ENCODE results near the gene DDR2. TPM values are rescaled to one million over a fixed set of nuclear protein-coding genes. Genes with fewer than 3 reads are reported as not detected.
"Not testable (repeated sequence)": the region's sequence is repeated elsewhere in the genome, so short reads cannot be mapped to it uniquely, and the experiment has no call there.

Gene DDR2
- total RNA-seq, 1 donor from 2014 or later: 54.4 TPM

DNA sequence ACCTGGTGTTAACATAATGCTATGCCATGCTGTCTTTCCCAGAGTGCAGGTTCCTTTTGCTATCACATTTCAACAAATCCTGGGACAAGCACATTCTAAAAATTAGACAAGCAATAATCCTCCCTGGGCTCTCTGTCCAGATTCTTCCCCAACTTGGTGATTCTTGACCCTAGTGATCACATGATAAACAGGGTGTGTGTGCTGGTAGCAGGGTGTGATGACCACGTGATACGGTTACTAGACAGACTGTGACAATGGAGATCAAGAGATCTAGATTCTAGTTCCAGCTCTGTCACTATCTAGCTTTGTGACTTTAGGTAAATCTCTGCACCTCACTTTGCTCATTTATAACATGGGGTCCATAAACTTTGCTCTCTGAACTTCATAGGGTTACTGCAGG is 96.3 kb downstream of the DDR2 start:
- H3K27ac Mint-ChIP-seq: no peak overlapping the region
- TF ChIP-seq CTCF (conservative IDR thresholded peaks at IDR 0.05): no peak
- no peak for DNase-seq (ENCODE audit: extremely low spot score, unreplicated experiment)
- no peaks in the 10 kb centered on the region for H3K27me3 Mint-ChIP-seq
- no peaks in the 10 kb centered on the region for H3K4me1 Mint-ChIP-seq (ENCODE audit: unreplicated experiment)
- peaks cover 2% of the 10 kb centered on the region for H3K36me3 Mint-ChIP-seq
- no peak overlapping the region for H3K4me3 Mint-ChIP-seq
- no peaks in the 10 kb centered on the region for H3K9me3 Mint-ChIP-seq

- not testable (repeated sequence) for H3K36me3 Mint-ChIP-seq; DNase-seq (ENCODE audit: extremely low spot score, unreplicated experiment)
These were observed 97.0 kb downstream of the DDR2 start for GRCh38 chr1:162729195-162729774.

DNA sequence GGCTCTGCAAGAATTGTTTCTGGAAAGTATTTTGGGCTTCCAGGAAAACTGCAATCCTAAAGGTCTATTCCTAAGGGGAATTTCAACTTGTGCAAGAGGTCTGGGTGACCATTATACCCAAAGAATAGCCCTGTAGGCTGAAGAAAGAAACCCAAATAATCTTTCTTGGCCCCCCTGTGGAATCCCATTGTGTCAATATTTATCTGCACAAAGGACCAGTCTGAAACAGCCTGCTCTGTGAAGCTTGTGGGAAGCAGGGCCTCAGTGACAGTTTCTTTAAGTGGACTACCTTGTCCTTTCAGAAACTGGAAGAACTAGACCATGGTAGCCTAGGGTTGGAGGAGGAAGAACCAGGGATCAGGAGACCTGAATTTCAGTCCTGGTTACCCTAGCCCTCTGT is 99.8 kb downstream of the DDR2 start:
- Mint-ChIP-seq H3K4me1 (ENCODE audit: unreplicated experiment) (no peaks in the 10 kb centered on the region), H3K27ac (no peak overlapping the region), H3K36me3 (peaks cover 8% of the 10 kb centered on the region), H3K9me3 (no peaks in the 10 kb centered on the region), H3K27me3 (no peaks in the 10 kb centered on the region), H3K4me3 (no peak overlapping the region)
- DNase-seq (ENCODE audit: extremely low spot score, unreplicated experiment): no peak
- no peak for TF ChIP-seq CTCF (conservative IDR thresholded peaks at IDR 0.05)

More at GRCh38 chr1:162729195-162729774, 97.0 kb downstream of the DDR2 start:
- H3K27me3 Mint-ChIP-seq; H3K27ac Mint-ChIP-seq; H3K9me3 Mint-ChIP-seq; H3K4me1 Mint-ChIP-seq (ENCODE audit: unreplicated experiment); H3K4me3 Mint-ChIP-seq: not testable (repeated sequence)

DNA sequence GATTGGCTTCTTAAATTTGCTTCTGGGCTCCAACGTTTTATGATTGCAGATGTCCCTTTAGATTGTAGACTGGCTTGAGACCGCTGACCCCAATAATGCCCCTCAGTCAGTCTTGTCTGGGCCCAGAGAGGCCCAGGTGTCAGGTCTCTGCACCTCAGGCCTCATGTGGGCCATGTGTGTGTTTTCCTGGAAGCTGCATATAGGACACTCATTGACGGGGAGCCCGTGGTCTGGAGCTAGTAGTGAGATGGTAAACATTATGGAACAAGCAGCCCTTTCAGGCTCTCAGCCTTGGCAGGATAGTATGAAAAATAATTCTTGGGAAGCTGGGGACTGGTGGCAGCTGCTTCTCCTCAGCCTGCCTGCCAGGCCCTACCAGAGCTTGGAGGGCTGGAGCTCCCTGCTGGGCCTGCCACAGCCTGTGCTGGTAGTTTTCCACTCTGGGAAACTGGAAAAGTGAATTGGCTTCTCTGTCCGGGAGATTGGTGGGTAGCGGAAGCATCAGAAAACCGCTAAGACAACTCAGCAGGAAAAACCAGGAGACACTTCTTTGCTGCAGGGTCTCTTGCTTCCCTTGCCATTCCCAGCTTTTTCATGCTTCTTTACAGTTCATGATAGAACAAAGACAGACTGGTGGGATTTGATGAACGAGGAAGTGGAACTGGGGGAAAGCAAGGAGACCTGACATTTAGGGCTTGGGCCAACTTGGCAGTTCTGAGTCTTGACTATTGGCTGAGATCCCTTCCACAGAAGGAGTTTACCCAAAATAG is 100.5 kb downstream of the DDR2 start:
- DNase-seq (ENCODE audit: extremely low spot score, unreplicated experiment): no peak
- Mint-ChIP-seq H3K4me1 (ENCODE audit: unreplicated experiment) (no peaks in the 10 kb centered on the region), H3K27me3 (no peaks in the 10 kb centered on the region), H3K27ac (no peak overlapping the region), H3K9me3 (no peaks in the 10 kb centered on the region), H3K4me3 (no peak overlapping the region), H3K36me3 (peaks cover 8% of the 10 kb centered on the region)
- no peak for TF ChIP-seq CTCF (conservative IDR thresholded peaks at IDR 0.05)

GRCh38 chr1:162733336-162733590 is 101.0 kb downstream of the DDR2 start:
- no peak for DNase-seq (ENCODE audit: extremely low spot score, unreplicated experiment)
- H3K4me1 Mint-ChIP-seq (ENCODE audit: unreplicated experiment): no peaks in the 10 kb centered on the region
- H3K9me3 Mint-ChIP-seq: no peaks in the 10 kb centered on the region
- H3K36me3 Mint-ChIP-seq: peaks cover 8% of the 10 kb centered on the region
- H3K27ac Mint-ChIP-seq: no peak overlapping the region
- TF ChIP-seq CTCF (conservative IDR thresholded peaks at IDR 0.05): no peak
- H3K4me3 Mint-ChIP-seq: no peak overlapping the region
- H3K27me3 Mint-ChIP-seq: no peaks in the 10 kb centered on the region

DNA sequence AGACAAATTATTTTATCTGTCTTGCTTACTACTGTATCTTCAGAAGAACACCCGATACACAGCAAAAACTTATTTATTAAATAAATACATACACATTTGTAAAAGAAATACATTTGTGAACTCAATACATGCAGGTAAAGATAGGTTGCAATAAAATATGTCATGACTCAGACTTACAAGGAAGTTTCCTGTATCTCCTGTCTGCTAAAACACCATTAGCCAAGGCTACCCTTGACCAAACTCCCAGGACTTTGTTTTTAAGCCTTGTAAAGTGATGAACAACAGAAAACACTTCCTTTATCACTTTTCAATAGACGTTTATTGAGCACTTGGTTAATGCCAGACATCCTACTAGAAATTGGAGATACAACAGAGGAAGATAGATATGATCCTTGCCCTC is 101.8 kb downstream of the DDR2 start:
- no peak for DNase-seq (ENCODE audit: extremely low spot score, unreplicated experiment)
- no peaks in the 10 kb centered on the region for H3K27me3 Mint-ChIP-seq
- no peaks in the 10 kb centered on the region for H3K9me3 Mint-ChIP-seq
- no peak overlapping the region for H3K4me3 Mint-ChIP-seq
- no peaks in the 10 kb centered on the region for H3K4me1 Mint-ChIP-seq (ENCODE audit: unreplicated experiment)
- H3K36me3 Mint-ChIP-seq: peaks cover 8% of the 10 kb centered on the region
- no peak overlapping the region for H3K27ac Mint-ChIP-seq
- TF ChIP-seq CTCF (conservative IDR thresholded peaks at IDR 0.05): no peak
